ENCODE data around the gene EPPIN. TPM values are rescaled to one million over a fixed set of nuclear protein-coding genes. Genes with fewer than 3 reads are reported as not detected.
A peak's percentile ranks its signal among the peaks of the same experiment; 100 is the strongest.

Gene EPPIN
- total and polyA plus RNA-seq, 2 donors (not counting 1 experiment from before 2014, with no cell fraction given), result not detected

- Histone ChIP-seq H2AFZ (ENCODE audit: low read length) (no peak overlapping the region), H3K79me2 (ENCODE audit: control insufficient read depth, insufficient read depth, low read length) (no peaks in the 10 kb centered on the region), H3K4me1 (ENCODE audit: control insufficient read depth, extremely low read depth, insufficient read depth, low read length) (no peaks in the 10 kb centered on the region), H3K9me3 (ENCODE audit: control insufficient read depth, insufficient read depth, low read depth, low read length) (no peaks in the 10 kb centered on the region), H3K36me3 (ENCODE audit: control insufficient read depth, insufficient read depth, low read length) (no peaks in the 10 kb centered on the region), H4K20me1 (ENCODE audit: control insufficient read depth, extremely low read depth, insufficient read depth, low read length) (no peaks in the 10 kb centered on the region), H3K4me3 (replicated peaks in 1 of 4; ENCODE audit: control extremely low read depth in 1 of 4, insufficient read depth in 1 of 4, low read depth in 3 of 4, low read length in 4 of 4) (no peak overlapping the region), H3K9ac (ENCODE audit: insufficient read depth, low read length) (no peak overlapping the region), H3K4me2 (ENCODE audit: extremely low read depth, insufficient read depth, low read length) (no peak overlapping the region), H3K27ac (ENCODE audit: insufficient read depth, low read length) (no peak overlapping the region), H3K27me3 (ENCODE audit: control insufficient read depth, insufficient read depth, low read length) (peaks cover 4% of the 10 kb centered on the region)
- TF ChIP-seq EZH2 (IDR thresholded peaks at IDR 0.05; ENCODE audit: low read length, missing control alignments) (no peak), CTCF (conservative IDR thresholded peaks at IDR 0.05 in 1 of 2, IDR thresholded peaks at IDR 0.05 in 1 of 2; ENCODE audit: low read depth in 1 of 2, low read length in 2 of 2) (no peak)
- DNase-seq (ENCODE audit: low read depth in 2 of 2), result no peak
These were observed 36.3 kb upstream of the EPPIN start for GRCh38 chr20:45583502-45583901.

GRCh38 chr20:45581702-45582101 lies 34.5 kb upstream of the EPPIN start:
- Histone ChIP-seq H3K27me3 (ENCODE audit: control insufficient read depth, insufficient read depth, low read length) (peaks cover 4% of the 10 kb centered on the region), H2AFZ (ENCODE audit: low read length) (no peak overlapping the region), H4K20me1 (ENCODE audit: control insufficient read depth, extremely low read depth, insufficient read depth, low read length) (no peaks in the 10 kb centered on the region), H3K27ac (ENCODE audit: insufficient read depth, low read length) (no peak overlapping the region), H3K9ac (ENCODE audit: insufficient read depth, low read length) (no peak overlapping the region), H3K9me3 (ENCODE audit: control insufficient read depth, insufficient read depth, low read depth, low read length) (no peaks in the 10 kb centered on the region), H3K36me3 (ENCODE audit: control insufficient read depth, insufficient read depth, low read length) (no peaks in the 10 kb centered on the region), H3K79me2 (ENCODE audit: control insufficient read depth, insufficient read depth, low read length) (no peaks in the 10 kb centered on the region), H3K4me1 (ENCODE audit: control insufficient read depth, extremely low read depth, insufficient read depth, low read length) (no peaks in the 10 kb centered on the region), H3K4me2 (ENCODE audit: extremely low read depth, insufficient read depth, low read length) (no peak overlapping the region), H3K4me3 (replicated peaks in 1 of 4; ENCODE audit: control extremely low read depth in 1 of 4, insufficient read depth in 1 of 4, low read depth in 3 of 4, low read length in 4 of 4) (no peak overlapping the region)
- DNase-seq (ENCODE audit: low read depth in 2 of 2), result peak in 1 of 2 donors; percentile 24
- TF ChIP-seq EZH2 (IDR thresholded peaks at IDR 0.05; ENCODE audit: low read length, missing control alignments) (no peak), CTCF (conservative IDR thresholded peaks at IDR 0.05 in 1 of 2, IDR thresholded peaks at IDR 0.05 in 1 of 2; ENCODE audit: low read depth in 1 of 2, low read length in 2 of 2) (no peak)

GRCh38 chr20:45579184-45579583 lies 32.0 kb upstream of the EPPIN start, which contains the start of gene WFDC8:
Gene WFDC8, minus strand, starts transcription at chr20:45579284. Its CDS starts 37 bp downstream, at chr20:45579247.
- H3K4me1 ChIP-seq (ENCODE audit: control insufficient read depth, extremely low read depth, insufficient read depth, low read length), result no peaks in the 10 kb centered on the region
- H3K4me2 ChIP-seq (ENCODE audit: extremely low read depth, insufficient read depth, low read length), result no peak within 1 kb of the TSS
- no peak within 1 kb of the TSS for H3K4me3 ChIP-seq (replicated peaks in 1 of 4; ENCODE audit: control extremely low read depth in 1 of 4, insufficient read depth in 1 of 4, low read depth in 3 of 4, low read length in 4 of 4)
- no peaks in the 10 kb centered on the region for H3K79me2 ChIP-seq (ENCODE audit: control insufficient read depth, insufficient read depth, low read length)
- H3K36me3 ChIP-seq (ENCODE audit: control insufficient read depth, insufficient read depth, low read length), result no peaks in the 10 kb centered on the region
- DNase-seq (ENCODE audit: low read depth in 2 of 2), result no peak
- H3K27me3 ChIP-seq (ENCODE audit: control insufficient read depth, insufficient read depth, low read length), result peaks cover 4% of the 10 kb centered on the region
- H3K9ac ChIP-seq (ENCODE audit: insufficient read depth, low read length), result no peak within 1 kb of the TSS
- no peak within 1 kb of the TSS for H3K27ac ChIP-seq (ENCODE audit: insufficient read depth, low read length)
- no peaks in the 10 kb centered on the region for H3K9me3 ChIP-seq (ENCODE audit: control insufficient read depth, insufficient read depth, low read depth, low read length)
- TF ChIP-seq CTCF (conservative IDR thresholded peaks at IDR 0.05 in 1 of 2, IDR thresholded peaks at IDR 0.05 in 1 of 2; ENCODE audit: low read depth in 1 of 2, low read length in 2 of 2), result no peak
- TF ChIP-seq EZH2 (IDR thresholded peaks at IDR 0.05; ENCODE audit: low read length, missing control alignments), result no peak
- H2AFZ ChIP-seq (ENCODE audit: low read length), result no peak within 1 kb of the TSS
- no peaks in the 10 kb centered on the region for H4K20me1 ChIP-seq (ENCODE audit: control insufficient read depth, extremely low read depth, insufficient read depth, low read length)

Measured in fibroblast of lung (primary cell).